Adrenal gland (tissue), 5 donors: ENCODE measurements around the gene KCNMA1.

Experiments used
- POLR2A ChIP-seq, 2 donors: fragments of 450-650 bp; IDR thresholded peaks; one replicate each; pipeline ENCODE4 v1.6.1; 2017; ENCODE audit warnings: antibody characterized with exemption in 2 of 2, mild to moderate bottlenecking in 2 of 2, moderate library complexity in 1 of 2
- TF ChIP-seq, protein P1 (sequence below), 6 experiments: fragments of 450-650 bp in 4 of 6; fragments of 200-600 bp in 2 of 6; sonication (generic) in 1 of 6; IDR thresholded peaks; 1 replicate in 5 of 6; 2 replicates in 1 of 6; pipeline versions ENCODE4 v1.5.1 to v1.8.0; 2016 to 2021; ENCODE audit warnings: antibody characterized with exemption in 6 of 6, mild to moderate bottlenecking in 2 of 6, moderate library complexity in 1 of 6
- donor health status: DM: no; HTN: no; CAD: no.

DNA sequence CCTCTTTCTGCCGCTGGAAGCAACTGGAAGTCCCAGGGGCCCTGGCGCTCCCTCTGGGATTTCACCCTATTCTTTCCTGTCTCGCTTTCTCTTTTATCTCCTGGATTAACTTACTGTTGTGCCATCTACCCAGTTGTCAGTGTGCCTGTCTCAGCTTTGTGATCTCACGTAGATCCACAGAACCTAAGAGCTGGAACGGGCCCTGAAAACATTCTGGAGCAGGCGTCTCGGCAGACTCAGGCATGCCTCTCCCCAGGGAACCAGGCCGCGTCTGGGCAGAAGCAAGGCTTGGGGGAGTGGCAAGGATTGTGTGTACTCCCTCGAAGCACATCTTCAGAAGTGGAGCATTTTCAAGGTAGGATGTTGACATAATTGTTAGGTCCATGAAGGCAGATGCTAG, 87.2 kb downstream of the KCNMA1 start:
- TF ChIP-seq, protein P1, sequence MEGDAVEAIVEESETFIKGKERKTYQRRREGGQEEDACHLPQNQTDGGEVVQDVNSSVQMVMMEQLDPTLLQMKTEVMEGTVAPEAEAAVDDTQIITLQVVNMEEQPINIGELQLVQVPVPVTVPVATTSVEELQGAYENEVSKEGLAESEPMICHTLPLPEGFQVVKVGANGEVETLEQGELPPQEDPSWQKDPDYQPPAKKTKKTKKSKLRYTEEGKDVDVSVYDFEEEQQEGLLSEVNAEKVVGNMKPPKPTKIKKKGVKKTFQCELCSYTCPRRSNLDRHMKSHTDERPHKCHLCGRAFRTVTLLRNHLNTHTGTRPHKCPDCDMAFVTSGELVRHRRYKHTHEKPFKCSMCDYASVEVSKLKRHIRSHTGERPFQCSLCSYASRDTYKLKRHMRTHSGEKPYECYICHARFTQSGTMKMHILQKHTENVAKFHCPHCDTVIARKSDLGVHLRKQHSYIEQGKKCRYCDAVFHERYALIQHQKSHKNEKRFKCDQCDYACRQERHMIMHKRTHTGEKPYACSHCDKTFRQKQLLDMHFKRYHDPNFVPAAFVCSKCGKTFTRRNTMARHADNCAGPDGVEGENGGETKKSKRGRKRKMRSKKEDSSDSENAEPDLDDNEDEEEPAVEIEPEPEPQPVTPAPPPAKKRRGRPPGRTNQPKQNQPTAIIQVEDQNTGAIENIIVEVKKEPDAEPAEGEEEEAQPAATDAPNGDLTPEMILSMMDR (IDR thresholded peaks at IDR 0.05), result no peak
- no peak for TF ChIP-seq POLR2A (IDR thresholded peaks at IDR 0.05)
